Measurements from ENCODE around the gene SMYD3. TPM values are rescaled to one million over a fixed set of nuclear protein-coding genes. Genes with fewer than 3 reads are reported as not detected.

SMYD3 gene
- total and polyA plus RNA-seq, 2 of the 13 experiments (the other 11 are each of a cell fraction or from before 2014, with no cell fraction given), result 27.7 to 35.8 TPM

- H3K4me1 ChIP-seq (ENCODE audit: insufficient read depth, low read length), result no peaks in the 10 kb centered on the region
- FAIRE-seq (no peak), DNase-seq (ENCODE audit: low spot score) (no peak), ATAC-seq (no peak)
- POLR2A ChIA-PET, result no interaction called here
- no peak overlapping the region for H3K9ac ChIP-seq (ENCODE audit: insufficient read depth, low read depth, low read length)
- no peak overlapping the region for H2AFZ ChIP-seq (ENCODE audit: low read length)
- H4K20me1 ChIP-seq (ENCODE audit: insufficient read depth, low read length), result no peaks in the 10 kb centered on the region
- H3K36me3 ChIP-seq (replicated peaks in 1 of 2; ENCODE audit: control insufficient read depth in 1 of 2, insufficient read depth in 2 of 2, low read length in 2 of 2), result no peaks in the 10 kb centered on the region
- no peaks in the 10 kb centered on the region for H3K9me3 ChIP-seq (ENCODE audit: low read length)
- no peak overlapping the region for H3K4me2 ChIP-seq (ENCODE audit: low read depth, low read length)
- H3K27ac ChIP-seq (ENCODE audit: extremely low read length, insufficient read depth, low read length), result no peak overlapping the region
- TF ChIP-seq DR1 (CRISPR knock-in tag; IDR thresholded peaks at IDR 0.05), result no peak
- TF ChIP-seq ZNF34 (CRISPR knock-in tag; IDR thresholded peaks at IDR 0.05; ENCODE audit: borderline replicate concordance), result no peak
- CTCF ChIA-PET (ENCODE audit: low intra/inter-chr PET ratio, low total read pairs), result no interaction called here
- no peak overlapping the region for H3K4me3 ChIP-seq (replicated peaks in 1 of 3; ENCODE audit: insufficient read depth in 1 of 3, low read depth in 2 of 3, low read length in 3 of 3)
- intact Hi-C loops (cut with micrococcal nuclease; ENCODE audit: unreplicated experiment) (no loop called here), in situ Hi-C loops (cut with HindIII; ENCODE audit: extremely low pct_ligation_motif_present, low pct_unique_long_range_greater_than_20kb) (no loop called here)
- no TSS peak for BruUV-seq (replicated peaks)
- 84% methylated on average over 6 of the region's 7 CpGs for WGBS (ENCODE audit: low lambda C conversion rate)
- no peaks in the 10 kb centered on the region for H3K27me3 ChIP-seq (ENCODE audit: control insufficient read depth in 1 of 2, insufficient read depth in 2 of 2, low read length in 2 of 2)
- no peaks in the 10 kb centered on the region for H3K79me2 ChIP-seq (ENCODE audit: insufficient read depth, low read length)
These were observed 509.4 kb downstream of the SMYD3 start for GRCh38 chr1:245997471-245998258.

- H3K27ac ChIP-seq (ENCODE audit: extremely low read length, insufficient read depth, low read length), result no peak overlapping the region
- H3K4me2 ChIP-seq (ENCODE audit: low read depth, low read length), result no peak overlapping the region
- H3K4me1 ChIP-seq (ENCODE audit: insufficient read depth, low read length), result no peaks in the 10 kb centered on the region
- H4K20me1 ChIP-seq (ENCODE audit: insufficient read depth, low read length), result no peaks in the 10 kb centered on the region
- in situ Hi-C loops (cut with HindIII; ENCODE audit: extremely low pct_ligation_motif_present, low pct_unique_long_range_greater_than_20kb), result no loop called here
- no peaks in the 10 kb centered on the region for H3K36me3 ChIP-seq (replicated peaks in 1 of 2; ENCODE audit: control insufficient read depth in 1 of 2, insufficient read depth in 2 of 2, low read length in 2 of 2)
- intact Hi-C loops (cut with micrococcal nuclease; ENCODE audit: unreplicated experiment), result no loop called here
- no peaks in the 10 kb centered on the region for H3K9me3 ChIP-seq (ENCODE audit: low read length)
- H3K27me3 ChIP-seq (ENCODE audit: control insufficient read depth in 1 of 2, insufficient read depth in 2 of 2, low read length in 2 of 2), result no peaks in the 10 kb centered on the region
- no peak overlapping the region for H3K9ac ChIP-seq (ENCODE audit: insufficient read depth, low read depth, low read length)
- BruUV-seq (replicated peaks), result no TSS peak
- ChIA-PET CTCF (ENCODE audit: low intra/inter-chr PET ratio, low total read pairs) (no interaction called here), POLR2A (no interaction called here)
- no peak for ATAC-seq
- WGBS (ENCODE audit: low lambda C conversion rate), result 95% methylated on average over 15 of the region's 15 CpGs
- no peak overlapping the region for H2AFZ ChIP-seq (ENCODE audit: low read length)
- H3K79me2 ChIP-seq (ENCODE audit: insufficient read depth, low read length), result no peaks in the 10 kb centered on the region
- TF ChIP-seq ZNF318 (CRISPR knock-in tag; IDR thresholded peaks at IDR 0.05) (no peak), ZNF24 (IDR thresholded peaks at IDR 0.05) (no peak), HIVEP1 (CRISPR knock-in tag; IDR thresholded peaks at IDR 0.05) (no peak), ZNF83 (CRISPR knock-in tag; IDR thresholded peaks at IDR 0.05; ENCODE audit: borderline replicate concordance) (no peak), NR2F2 (IDR thresholded peaks at IDR 0.05; ENCODE audit: borderline replicate concordance, low read depth) (no peak)
- H3K4me3 ChIP-seq (replicated peaks in 1 of 3; ENCODE audit: insufficient read depth in 1 of 3, low read depth in 2 of 3, low read length in 3 of 3), result no peak overlapping the region
- no peak for FAIRE-seq
- DNase-seq (ENCODE audit: low spot score), result no peak
These were observed 510.3 kb downstream of the SMYD3 start for GRCh38 chr1:245996811-245997210.
